Hematopoietic multipotent progenitor cell treated with erythropoietin and hydrocortisone succinate and interleukin-3 and kit ligand, for 4 days (in vitro differentiated cells): ENCODE measurements around the gene GMDS.

Experiments
- DNase-seq: peaks from one replicate; pipeline ENCODE4 v3.0.0-alpha.2; 2015

GMDS gene

DNA sequence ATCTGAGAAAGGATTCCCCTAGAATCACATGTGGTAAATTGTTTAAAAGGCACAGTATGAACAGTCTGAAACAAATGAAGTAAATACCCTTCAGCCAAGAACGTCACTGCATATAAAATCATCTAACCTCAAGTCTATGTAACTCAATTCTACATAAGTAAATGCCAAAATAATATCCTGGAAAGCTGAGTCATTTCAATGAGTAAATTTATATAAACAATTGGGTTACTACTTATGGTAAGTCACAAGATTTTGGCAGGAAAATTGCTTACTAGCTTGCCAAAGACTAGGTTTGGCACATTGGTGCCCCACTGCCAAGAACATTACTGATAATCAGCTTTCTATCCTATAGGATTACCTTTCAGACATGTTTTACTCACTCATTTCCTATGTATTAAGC is 8.4 kb downstream of the GMDS start:
- DNase-seq = no peak

DNA sequence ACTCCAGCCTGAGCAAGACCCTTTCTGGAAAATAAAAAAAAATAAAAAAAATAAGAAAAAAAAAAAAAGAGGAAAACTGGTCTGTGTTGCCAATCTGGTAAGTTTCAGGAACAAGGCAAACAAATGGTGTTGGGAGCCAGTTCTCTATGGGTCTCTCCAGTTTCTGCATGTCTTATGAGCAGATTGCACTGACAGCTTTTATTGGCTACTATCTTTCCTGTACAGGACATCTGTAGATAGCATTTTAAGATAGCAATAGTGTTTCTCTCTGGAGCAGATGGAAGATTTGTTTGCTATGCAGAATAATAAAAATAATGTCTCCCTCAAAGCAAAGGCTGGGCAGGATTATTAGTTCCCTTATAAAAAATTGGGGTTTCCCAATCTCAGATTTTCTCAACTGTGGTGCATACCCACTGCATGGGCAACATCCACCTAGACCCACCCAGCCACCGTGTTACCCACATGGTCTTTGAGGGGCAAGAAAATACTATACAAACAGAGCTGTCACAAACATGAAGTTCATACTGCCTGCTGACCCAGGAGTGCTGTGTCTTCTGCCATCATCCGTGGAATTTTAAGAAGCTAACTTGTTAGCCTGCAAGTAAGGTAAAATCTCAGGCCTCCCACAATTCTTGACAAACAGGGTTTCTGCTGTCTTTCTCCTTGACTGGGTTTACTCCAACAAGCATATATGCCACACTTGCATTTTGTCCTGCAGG is 9.5 kb downstream of the GMDS start:
- no peak for DNase-seq

DNA sequence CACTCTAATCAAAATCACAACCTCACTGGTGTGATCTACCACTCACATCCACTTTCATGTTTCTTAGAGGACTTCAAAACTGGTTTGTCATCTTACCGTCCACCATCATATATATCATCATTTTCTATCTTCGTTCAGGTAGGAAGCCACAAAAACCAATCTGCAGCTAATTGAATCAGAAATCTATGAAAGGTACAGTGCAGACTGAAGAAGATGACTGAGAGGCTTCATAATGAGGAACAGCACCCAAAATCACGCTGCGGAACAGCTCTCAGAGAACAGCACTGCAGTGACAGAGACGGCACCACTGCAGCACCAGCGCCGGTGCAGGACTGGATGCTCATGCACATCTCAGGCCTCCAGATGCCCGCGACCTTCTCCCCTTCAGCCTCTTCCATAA is 13.0 kb downstream of the GMDS start:
- DNase-seq = no peak

DNA sequence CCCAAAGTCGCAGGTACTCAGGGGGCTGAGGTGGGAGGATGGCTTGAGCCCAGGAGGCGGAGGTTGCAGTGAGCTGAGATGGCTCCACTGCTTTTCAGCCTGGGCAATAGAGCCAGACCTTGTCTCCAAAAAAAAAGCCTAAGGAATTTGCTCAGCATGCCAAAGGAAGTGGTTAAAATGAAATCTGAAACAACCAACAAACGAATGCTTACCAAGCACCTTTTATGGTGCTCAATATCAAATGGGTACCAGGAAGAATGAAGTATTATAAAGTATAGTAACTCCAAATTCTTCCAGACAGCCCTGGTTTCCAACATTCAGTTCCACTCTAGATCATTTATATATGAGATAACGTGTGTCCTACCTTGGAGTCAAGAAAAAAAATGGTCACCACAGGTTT is 14.0 kb downstream of the GMDS start:
- DNase-seq = no peak

DNA sequence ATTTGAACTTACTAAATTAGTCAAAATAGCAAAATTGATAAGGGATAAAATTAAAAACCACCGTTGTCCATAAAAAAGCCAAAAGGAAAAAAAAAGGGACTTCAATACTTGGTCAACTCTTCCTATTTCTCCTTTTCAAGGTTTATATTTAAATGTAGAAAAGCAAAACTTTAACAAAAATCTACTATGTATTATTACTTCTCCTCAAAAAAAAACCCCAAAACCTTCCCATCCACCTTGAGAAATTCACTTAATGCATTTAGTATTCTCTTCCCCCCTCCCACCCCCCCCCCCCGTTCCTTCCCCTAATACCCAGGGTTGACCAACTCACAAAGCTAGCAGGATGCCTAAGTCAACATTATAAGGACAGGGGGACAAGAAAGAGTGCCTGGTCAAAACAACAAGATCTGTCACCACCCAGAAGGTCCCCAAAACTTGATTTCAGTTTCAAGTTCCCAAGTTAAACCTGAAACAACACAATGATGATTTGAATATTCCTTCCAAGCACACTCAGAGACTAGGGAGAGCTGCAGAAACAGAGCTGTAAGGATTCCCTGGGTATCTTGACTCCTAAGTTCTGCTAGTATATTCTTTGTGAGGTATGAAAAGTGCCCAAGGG is 14.6 kb downstream of the GMDS start:
- no peak for DNase-seq

DNA sequence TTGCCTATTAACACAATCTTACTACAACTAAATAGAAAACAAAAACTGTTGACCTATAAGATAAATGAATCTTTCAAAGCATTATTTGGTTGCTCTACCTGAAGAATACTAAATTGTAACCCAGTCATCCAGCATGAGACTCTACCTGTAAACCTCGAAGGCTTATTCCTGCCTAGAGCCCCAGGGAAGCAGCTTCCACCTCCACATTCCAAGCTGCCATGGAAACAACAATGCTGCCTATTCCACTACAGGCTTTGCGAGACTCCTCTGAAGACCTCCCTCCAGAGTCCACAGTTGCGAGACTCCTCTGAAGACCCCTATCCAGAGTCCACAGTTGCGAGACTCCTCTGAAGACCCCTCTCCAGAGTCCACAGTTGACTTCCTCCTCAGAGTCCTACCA is 15.7 kb downstream of the GMDS start:
- DNase-seq = no peak

DNA sequence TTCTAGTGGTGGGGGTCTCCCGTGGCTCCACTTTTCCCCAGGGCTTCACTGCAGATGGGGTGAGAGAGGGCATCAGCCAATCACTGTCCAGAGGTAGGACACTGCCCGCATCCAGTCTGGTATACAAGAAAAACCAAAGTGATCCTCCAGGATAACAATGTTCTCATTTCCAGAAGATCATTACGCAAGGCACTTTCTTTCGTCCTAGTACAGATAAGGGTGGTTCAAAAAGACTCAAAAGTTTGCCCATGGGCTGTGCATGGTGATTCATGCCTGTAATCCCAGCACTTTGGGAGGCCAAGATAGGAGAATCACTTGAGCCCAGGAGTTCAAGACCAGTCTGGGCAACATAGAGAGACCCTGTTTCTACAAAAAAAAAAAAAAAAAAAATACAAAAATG is 16.4 kb downstream of the GMDS start:
- no peak for DNase-seq

DNA sequence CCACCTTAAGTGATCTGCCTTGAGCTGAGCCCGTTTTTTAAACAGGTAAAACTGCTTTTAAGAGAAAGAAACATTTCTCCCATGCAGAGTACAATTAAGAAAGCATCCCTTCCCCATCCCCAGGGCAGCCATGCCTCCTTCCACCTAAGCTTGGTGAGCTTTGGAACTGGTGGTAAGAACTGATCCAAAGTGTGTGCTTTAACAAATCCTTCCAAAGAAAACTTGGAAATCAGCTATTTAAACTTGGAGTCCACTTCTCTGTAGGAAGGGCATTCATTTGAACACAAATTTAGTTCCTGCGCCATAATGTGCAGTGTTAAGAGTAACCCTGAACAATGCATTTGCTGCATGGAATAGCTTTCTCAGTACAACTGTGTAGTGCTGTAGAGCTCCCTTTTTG is 17.0 kb downstream of the GMDS start:
- no peak for DNase-seq

DNA sequence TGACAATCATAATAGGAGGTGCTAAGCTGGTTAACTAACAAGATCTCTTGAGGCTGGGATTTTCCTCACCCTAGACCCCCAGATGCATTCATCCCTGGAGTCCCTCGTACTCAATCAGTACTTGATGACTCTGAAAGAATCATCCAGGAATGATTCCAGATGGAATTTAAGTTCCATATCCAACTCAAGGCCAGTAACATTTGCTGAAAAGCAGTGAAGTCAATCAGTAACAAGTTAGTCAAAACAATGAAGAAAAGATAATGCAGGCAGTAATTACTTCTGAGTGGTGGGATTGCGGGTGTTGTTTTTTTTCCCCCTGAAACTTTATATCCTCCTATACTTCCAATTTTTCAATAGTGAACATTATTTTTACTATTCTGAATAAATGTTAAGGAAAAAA is 18.6 kb downstream of the GMDS start:
- no peak for DNase-seq

DNA sequence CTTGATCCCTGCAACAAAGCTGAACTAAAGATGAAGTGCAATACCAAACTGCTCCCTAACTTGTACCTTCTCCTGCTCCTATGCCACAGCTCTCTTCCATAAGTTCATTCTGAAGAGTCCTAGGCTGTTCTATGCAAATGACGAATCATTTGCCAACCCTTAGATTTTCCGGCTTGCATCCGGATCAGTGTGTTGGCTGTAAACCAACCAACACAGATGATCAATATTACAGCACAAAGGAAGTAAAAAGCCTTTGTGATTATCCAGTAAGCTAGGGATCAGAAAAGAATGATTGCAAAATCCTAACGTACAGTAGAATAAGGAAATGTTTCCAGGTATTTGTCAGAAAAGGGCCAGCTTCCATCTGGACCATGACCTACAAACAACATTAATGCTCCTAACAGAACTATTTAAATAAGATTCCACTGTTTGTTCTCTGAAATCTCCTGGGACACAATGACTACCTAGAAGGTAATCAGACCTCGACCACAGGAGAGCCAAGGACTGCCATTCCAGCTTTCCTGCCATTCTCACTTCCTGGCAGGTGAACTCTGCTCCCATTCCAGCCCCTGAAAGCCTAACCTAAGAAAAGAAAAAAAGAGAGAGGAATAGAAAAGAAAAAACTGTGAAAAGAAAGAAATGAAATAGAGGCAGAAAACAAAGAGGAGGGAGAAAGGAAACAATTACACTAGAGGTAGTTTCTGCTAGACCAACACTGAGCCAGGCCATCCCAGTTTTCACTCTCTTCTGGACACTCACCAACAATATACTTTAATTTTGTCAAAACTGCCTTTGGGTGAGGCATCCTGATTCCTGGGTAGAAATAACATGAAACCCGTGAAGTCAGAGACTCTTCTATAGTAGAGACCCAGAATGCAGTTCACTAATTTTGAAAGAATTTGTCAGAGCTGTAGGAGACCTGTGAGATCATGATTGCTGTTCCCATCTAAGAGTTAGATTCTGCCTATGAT is 19.7 kb downstream of the GMDS start:
- DNase-seq = no peak

DNA sequence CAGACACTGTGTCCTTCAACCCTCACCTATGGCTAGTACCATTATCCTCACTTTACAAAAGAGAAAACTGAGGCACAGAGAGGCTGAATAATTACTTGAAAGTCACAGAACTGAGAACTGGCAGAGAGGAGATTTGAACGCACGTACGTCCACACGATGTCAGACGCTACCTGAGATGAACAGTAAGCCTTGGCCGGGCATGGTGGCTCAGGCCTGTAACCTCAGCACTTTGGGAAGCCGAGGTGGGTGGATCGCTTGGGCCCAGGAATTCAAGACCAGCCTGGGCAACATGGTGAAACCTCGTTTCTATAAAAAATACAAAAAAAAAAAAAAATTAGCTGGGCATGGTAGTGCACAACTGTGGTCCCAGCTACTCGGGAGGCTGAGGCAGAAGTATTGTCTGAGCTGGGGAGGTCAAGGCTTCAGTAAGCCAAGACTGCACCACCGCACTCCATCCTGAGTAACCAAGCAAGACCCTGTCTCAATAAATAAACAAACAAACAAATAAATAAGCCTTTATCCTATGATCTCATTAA is 20.5 kb downstream of the GMDS start:
- no peak for DNase-seq

DNA sequence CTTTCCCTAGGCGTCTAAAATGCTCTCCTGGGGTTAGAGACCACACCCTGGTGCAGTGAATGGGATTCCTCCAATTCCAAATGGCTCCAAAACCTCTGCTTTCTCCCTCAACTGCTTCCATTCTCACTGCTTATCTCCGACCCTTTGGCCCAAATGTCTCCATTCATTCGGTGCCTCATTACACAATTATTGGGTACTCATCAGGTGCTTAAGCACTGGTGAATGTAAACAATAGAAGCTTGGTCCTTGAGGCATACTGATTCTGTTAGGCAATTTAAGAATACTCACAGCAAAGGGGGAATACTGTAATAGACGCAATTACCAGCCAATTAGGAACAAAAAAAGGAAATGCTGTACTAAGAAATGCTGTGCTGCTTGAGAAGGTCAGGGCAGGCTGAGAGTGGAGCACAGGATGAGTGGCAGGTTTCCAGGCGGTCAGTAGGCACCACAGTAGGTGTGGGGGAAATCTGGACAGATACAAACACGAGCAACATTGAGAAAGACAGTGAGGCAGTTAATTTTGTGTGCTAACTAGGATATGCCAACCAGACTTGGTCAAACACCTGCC is 23.0 kb downstream of the GMDS start:
- no peak for DNase-seq

DNA sequence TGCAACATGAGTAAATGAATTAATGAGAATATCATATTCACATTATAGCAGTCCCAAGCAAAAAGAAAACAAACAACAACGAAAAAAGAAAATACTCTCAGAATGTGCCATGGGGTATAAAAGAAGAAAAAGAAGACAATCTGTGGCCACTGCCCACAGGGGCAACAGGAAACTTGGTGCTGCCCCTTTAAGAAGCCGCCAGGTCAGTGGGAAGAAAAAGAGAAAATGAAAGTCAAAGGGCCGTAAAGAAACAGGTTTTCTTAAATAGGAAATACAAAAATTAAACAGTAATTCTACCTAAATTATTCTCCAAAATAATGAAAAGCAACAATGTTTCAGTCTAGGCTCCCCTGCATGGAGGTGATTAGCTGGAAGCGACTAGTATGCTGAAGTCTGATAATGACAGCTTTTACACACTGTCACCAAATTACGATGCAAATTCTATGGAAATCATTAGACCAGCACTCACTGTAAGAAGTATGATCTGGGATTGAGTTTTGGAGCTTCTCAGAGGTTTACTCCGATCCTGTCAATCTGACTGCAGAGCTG is 23.6 kb downstream of the GMDS start:
- peak; percentile 65 for DNase-seq

DNA sequence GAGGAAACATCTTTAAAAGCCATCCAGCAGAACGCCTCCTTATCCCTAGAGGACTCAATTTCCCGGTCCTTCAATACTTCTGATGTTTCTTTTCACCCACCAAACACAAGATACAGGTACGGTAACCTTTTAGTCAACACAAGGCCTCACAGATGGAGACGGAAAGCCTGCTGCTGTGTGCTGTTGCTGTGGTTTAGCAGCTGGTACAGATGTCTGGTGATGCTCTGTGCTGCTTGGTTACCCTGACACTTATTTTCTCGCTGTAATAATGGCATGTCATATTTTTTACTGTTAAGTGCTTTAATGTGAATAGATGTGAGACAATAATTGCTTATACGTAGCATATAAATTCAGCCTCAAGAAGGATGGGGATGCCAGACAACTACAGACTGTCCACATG is 25.3 kb downstream of the GMDS start:
- DNase-seq = no peak

DNA sequence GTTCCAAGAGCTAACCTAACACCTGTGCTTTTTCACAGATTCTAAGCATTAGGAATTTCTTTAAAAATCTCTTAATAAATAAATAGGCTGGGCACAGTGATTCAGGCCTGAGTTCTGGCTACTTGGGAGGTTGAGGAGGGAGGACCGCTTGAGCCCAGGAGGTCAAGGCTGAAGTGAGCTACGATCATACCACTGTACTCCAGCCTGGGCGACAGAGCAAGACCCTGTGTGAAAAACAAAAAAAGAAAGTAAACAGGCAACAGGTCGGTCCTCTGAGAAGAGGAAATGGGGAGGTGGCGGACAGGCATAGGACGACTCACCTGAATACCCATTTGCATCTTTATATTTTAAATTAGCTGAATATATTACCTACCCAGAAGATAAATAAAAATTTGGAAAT is 26.5 kb downstream of the GMDS start:
- DNase-seq = no peak

DNA sequence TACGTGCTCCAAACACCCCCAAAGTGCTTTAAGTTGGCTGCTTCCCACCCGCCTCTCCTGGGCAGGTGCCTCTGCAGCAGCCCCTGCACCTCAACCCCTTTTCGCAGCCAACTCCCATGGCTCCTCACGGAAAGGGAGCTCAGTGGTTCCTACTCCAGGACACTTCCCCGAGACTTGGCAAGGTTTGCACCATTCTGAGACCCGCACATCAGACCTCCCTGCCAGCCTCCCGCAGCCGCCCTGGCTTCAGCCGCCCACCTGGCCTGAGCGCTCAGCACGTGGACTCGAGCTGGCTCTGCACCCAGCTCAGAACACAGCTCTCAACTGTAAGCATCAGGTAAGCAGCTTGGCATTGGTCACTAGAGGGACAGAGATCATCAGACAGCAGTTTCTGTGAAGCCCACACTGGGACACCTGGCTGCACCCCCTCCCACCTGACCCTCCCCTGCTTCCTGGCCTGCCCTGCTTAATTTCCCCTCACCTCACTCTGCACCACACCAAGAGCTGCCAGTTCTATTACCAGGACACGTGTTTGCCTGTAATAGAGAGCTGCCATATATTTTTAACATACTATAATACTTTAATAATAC is 28.5 kb downstream of the GMDS start:
- no peak for DNase-seq

DNA sequence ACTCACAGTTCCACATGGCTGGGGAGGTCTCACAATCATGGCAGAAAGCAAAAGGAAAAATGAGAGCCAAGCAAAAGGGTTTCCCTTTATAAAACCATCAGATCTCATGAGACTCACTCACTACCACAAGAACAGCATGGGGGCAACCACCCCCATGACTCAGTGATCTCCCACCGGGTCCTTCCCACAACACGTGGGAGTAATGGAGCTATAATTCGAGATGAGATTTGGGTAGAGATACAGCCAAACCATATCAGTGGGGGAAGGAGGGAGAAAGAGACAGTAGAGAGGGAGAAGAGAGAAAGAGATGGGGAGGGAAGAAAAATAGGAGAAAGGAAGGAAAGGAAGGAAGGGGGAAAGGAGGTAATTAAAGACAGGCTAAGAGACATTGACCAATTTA is 30.1 kb downstream of the GMDS start:
- DNase-seq = no peak

DNA sequence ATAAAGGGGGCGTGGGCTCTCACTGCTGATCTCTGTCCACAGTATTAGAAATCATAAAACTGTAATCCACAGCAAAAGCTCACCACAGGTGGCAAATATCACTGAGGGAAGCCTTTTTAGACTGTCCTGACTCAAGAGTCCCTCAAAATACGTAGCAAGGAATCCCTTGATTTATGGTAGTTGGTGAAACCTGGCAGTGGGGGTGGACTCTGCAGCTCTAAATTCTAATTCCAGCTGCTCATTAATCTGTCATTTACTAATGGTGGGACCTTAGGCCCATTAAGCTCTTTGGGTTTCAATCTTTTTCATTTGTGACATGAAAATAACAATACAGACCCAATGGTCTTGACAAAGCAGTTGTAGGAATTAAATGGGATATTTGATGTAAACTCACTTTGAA is 32.3 kb downstream of the GMDS start:
- no peak for DNase-seq

DNA sequence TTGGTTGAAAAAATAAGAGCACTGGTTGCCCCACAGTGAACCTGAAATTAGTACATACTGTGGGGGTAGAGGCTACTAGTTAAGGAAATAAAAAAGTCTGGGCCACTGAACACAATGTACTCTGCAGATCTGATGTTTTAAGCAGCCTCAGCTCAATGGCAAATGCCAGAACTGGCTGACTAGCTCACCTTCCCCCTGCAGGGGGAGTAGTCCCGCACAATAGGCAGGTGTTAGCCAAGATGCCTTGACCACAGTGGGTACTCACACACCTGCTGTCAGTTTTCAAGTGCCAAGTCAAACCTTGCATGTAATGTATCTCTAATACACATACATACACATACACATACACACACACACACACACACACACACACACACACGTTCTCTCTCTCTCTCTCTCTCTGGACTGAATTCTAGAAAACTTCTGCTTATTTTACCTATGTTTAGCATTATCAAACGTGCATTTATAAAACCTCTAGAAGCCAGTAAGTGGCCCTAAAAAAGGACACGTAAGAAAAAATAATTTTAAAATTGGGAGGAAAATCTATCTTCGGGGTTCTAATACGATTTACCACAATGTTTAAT is 36.1 kb downstream of the GMDS start:
- DNase-seq = peak; percentile 60

DNA sequence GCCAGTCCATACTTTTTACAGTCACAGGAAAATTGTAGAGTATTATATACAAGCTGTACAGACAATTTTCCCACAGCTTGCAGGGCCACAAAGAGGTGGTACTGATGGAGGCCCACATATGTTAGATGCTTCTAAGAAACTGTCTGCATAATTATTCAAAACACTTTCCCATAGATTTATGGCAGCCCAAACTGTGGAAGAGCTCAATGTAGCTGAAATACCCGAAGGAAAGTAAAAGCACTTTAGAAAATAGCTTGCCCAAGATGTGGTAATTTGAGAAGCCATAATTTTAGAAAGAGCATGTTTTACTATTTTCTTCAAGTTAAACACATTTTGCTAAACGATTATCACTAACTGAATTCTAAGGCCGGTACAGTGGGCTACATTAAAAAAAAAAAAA is 36.9 kb downstream of the GMDS start:
- DNase-seq = no peak

DNA sequence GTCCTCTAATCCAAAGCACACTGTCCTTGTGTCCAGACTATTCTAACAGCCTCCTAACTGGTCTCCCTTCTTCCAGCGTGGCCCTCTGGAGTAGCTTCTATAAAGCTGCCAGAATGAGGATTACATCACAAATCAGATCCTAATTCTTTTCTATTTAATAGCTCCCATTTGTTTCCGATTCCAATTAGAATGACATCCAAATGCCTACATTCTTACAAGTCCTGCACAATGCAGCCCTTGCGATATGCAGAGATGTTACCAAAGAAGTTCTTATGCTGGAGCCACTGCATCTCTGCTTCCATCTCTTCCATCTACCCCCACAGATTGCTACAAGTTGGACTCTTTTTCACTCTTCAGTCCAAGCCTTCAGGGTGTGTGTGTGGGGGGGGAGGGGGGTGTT is 40.0 kb downstream of the GMDS start:
- no peak for DNase-seq

DNA sequence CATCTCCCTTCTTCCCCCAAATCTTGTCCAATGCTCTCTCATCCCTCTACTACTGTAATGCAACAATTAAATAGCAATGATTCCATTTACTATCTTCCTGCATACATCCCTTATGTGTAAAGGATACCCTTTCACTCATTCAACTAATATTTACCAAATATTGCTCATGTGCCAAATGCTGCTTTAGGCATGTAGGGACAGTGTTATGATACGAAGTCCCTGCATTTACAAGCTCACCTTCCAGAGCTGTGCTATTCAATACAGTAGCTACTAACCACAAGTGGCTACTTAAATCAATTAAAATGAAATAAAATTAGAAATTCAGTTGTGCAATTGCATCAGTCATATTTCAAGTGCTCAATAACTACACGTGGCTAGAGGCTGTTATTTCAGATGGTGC is 41.1 kb downstream of the GMDS start:
- DNase-seq = no peak
